Caco-2 (cell line): ENCODE data around the gene B3GLCT. TPM values are rescaled to one million over a fixed set of nuclear protein-coding genes. Genes with fewer than 3 reads are reported as not detected.

Source experiments
- BruUV-seq: library from RNA; stranded (reverse); fragments of 400-500 nt; replicated peaks from 2 replicates; lab custom pipeline; 2021; lab: Mats Ljungman, UMichigan
- CTCF ChIA-PET: fragments of 300-600 bp; sonication (Branson Sonifier 250); formaldehyde crosslinking; loops from one replicate; lab custom pipeline; 2022; ENCODE audit warnings: antibody characterized with exemption; lab: Charles Lee
- POLR2A ChIA-PET: fragments of 300-600 bp; sonication (Branson Sonifier 250); formaldehyde crosslinking; loops from one replicate; lab custom pipeline; 2022; ENCODE audit warnings: antibody characterized with exemption; lab: Charles Lee
- DNase-seq, 2 experiments: peaks; one replicate each; pipeline versions ENCODE4 v3.0.0 to v3.0.0-alpha.2; 2020 to 2022
- H3K27me3 ChIP-seq: replicated peaks from 2 replicates; pipeline ENCODE4 v1.6.0; 2011; ENCODE audit warnings: low read length; ENCODE audit not compliant: control insufficient read depth, insufficient read depth
- H3K36me3 ChIP-seq: 2 replicates; pipeline ENCODE4 v1.5.1; 2011; ENCODE audit warnings: low read length; ENCODE audit not compliant: control insufficient read depth, insufficient read depth
- H3K4me1 ChIP-seq: fragments of 250-450 bp; sonication (Bioruptor Pico); 2 replicates; pipeline ENCODE4 v1.5.1; 2020; ENCODE audit warnings: mild to moderate bottlenecking
- H3K4me3 ChIP-seq: 2 replicates; pipeline ENCODE4 v1.5.1; 2011; ENCODE audit warnings: low read depth, mild to moderate bottlenecking, control low read depth, low read length
- H3K9me3 ChIP-seq: fragments of 250-450 bp; sonication (Bioruptor Pico); 2 replicates; pipeline ENCODE4 v1.5.1; 2020; ENCODE audit warnings: mild to moderate bottlenecking, moderate library complexity
- H3K27ac Mint-ChIP-seq: one replicate; pipeline ENCODE4 v1.8.0; 2022; ENCODE audit warnings: mixed read lengths; ENCODE audit not compliant: unreplicated experiment
- H3K27me3 Mint-ChIP-seq: one replicate; pipeline ENCODE4 v1.8.0; 2022; ENCODE audit warnings: mixed read lengths; ENCODE audit not compliant: insufficient read depth, unreplicated experiment
- H3K36me3 Mint-ChIP-seq: one replicate; pipeline ENCODE4 v1.8.0; 2022; ENCODE audit warnings: mild to moderate bottlenecking, mixed read lengths; ENCODE audit not compliant: insufficient read depth, unreplicated experiment
- H3K4me1 Mint-ChIP-seq: one replicate; pipeline ENCODE4 v1.8.0; 2022; ENCODE audit warnings: low read depth, mixed read lengths; ENCODE audit not compliant: unreplicated experiment
- H3K4me3 Mint-ChIP-seq: one replicate; pipeline ENCODE4 v1.8.0; 2022; ENCODE audit warnings: mild to moderate bottlenecking, moderate library complexity, mixed read lengths; ENCODE audit not compliant: unreplicated experiment
- H3K9me3 Mint-ChIP-seq: one replicate; pipeline ENCODE4 v1.8.0; 2022; ENCODE audit warnings: mixed read lengths; ENCODE audit not compliant: unreplicated experiment
- intact Hi-C: fragments of 100-400 bp; cut with micrococcal nuclease; formaldehyde crosslinking; loops from one replicate; pipeline ENCODE4 v1.10.0; 2022; ENCODE audit not compliant: unreplicated experiment
- total RNA-seq: library from RNA; stranded (reverse); gene quantifications from 2 replicates; pipeline ENCODE4 v1.2.3, GENCODE V29; 2022
- TF ChIP-seq, protein P1 (sequence below), 2 experiments: fragments of 200-600 bp in 1 of 2; IDR thresholded peaks; 1 replicate in 1 of 2; 2 replicates in 1 of 2; pipeline versions ENCODE4 v1.5.1 to v1.8.0; 2011 to 2022; ENCODE audit warnings: antibody characterized with exemption in 1 of 2, control low read depth in 1 of 2, inconsistent platforms in 1 of 2, low read depth in 1 of 2, low read length in 1 of 2, mild to moderate bottlenecking in 1 of 2, moderate library complexity in 1 of 2; ENCODE audit not compliant: insufficient read depth in 1 of 2, severe bottlenecking in 1 of 2, unreplicated experiment in 1 of 2

Gene B3GLCT
- total RNA-seq, 1 experiment from 2014 or later, result 4.5 TPM

DNA sequence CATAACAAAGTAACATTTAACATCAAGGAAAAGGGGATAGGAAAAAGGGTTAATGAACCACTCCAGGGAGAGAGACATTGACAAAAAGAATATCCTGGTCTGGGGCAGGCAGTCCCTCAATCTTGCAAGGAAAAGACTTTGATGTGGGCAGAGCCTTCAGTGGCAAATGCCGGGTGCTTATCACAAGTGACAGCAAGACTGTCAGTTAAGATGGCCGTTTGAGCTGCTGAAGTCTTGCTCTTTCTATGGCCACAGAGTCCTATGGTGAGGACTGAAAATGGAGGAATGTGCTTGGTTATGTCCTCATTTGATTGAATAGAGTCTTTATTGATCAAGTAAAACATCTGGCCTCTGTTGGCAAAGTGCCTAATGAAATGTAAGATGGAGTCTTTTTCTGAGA, 112.1 kb downstream of the B3GLCT start:
- no peaks in the 10 kb centered on the region for H3K4me1 Mint-ChIP-seq
- Histone ChIP-seq H3K27me3 (no peaks in the 10 kb centered on the region), H3K4me1 (no peaks in the 10 kb centered on the region), H3K4me3 (no peak overlapping the region), H3K9me3 (peaks cover 15% of the 10 kb centered on the region), H3K36me3 (no peaks in the 10 kb centered on the region)
- H3K27me3 Mint-ChIP-seq, result no peaks in the 10 kb centered on the region
- TF ChIP-seq, protein P1, sequence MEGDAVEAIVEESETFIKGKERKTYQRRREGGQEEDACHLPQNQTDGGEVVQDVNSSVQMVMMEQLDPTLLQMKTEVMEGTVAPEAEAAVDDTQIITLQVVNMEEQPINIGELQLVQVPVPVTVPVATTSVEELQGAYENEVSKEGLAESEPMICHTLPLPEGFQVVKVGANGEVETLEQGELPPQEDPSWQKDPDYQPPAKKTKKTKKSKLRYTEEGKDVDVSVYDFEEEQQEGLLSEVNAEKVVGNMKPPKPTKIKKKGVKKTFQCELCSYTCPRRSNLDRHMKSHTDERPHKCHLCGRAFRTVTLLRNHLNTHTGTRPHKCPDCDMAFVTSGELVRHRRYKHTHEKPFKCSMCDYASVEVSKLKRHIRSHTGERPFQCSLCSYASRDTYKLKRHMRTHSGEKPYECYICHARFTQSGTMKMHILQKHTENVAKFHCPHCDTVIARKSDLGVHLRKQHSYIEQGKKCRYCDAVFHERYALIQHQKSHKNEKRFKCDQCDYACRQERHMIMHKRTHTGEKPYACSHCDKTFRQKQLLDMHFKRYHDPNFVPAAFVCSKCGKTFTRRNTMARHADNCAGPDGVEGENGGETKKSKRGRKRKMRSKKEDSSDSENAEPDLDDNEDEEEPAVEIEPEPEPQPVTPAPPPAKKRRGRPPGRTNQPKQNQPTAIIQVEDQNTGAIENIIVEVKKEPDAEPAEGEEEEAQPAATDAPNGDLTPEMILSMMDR (IDR thresholded peaks at IDR 0.05; ENCODE audit: insufficient read depth in 1 of 2, low read depth in 1 of 2, low read length in 1 of 2, severe bottlenecking in 1 of 2, unreplicated experiment in 1 of 2), result no peak
- peaks cover 19% of the 10 kb centered on the region for H3K36me3 Mint-ChIP-seq
- intact Hi-C loops, result no loop called here
- POLR2A ChIA-PET, result no interaction called here
- no TSS peak for BruUV-seq
- DNase-seq, result no peak
- peaks cover 52% of the 10 kb centered on the region for H3K9me3 Mint-ChIP-seq
- no peak overlapping the region for H3K27ac Mint-ChIP-seq
- CTCF ChIA-PET, result no interaction called here
- no peak overlapping the region for H3K4me3 Mint-ChIP-seq

DNA sequence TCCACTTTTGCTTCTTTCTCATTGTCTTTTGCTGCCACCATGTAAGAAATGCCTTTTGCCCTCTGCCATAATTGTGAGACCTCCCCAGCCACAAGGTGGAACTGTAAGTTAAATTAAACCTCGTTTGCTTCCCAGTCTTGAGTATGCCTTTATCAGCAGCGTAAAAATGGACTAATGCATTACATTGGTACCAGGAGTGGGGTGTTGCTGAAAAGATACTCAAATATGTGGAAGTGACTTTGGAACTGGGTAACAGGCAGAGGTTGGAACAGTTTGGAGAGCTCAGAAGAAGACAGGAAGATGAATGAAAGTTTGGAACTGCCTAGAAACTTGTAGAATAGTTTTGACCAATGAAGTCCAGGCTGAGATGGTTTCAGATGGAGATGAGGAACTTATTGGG, 115.2 kb downstream of the B3GLCT start:
- no peak overlapping the region for H3K27ac Mint-ChIP-seq
- CTCF ChIA-PET, result no interaction called here

DNA sequence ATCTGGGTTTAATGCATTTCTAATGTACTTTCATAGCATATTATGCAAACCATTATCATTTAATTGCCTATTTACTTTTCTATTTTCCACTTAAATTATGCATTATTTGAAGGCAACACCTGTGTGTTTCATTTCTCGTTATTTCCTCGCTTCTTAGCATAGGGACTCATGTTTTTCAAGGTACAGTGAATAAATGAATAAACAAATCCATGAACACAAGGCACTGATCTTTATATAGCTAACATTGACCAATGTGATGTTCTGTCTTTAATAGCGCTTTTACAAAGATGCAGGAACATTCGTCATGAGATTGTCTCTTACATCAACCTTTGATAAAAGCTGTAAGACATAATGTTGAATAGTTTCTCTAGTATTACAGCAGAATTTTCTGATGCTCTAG, 121.2 kb downstream of the B3GLCT start:
- Histone ChIP-seq H3K9me3 (peaks cover 5% of the 10 kb centered on the region; the same call in 1 of the 2 replicates), H3K4me3 (no peak overlapping the region), H3K27me3 (no peaks in the 10 kb centered on the region), H3K4me1 (no peaks in the 10 kb centered on the region), H3K36me3 (no peaks in the 10 kb centered on the region)
- Mint-ChIP-seq H3K27ac (no peak overlapping the region), H3K4me3 (no peak overlapping the region), H3K36me3 (no peaks in the 10 kb centered on the region), H3K4me1 (no peaks in the 10 kb centered on the region), H3K9me3 (no peaks in the 10 kb centered on the region), H3K27me3 (no peaks in the 10 kb centered on the region)
- no TSS peak for BruUV-seq
- intact Hi-C loops, result no loop called here
- CTCF ChIA-PET, result no interaction called here
- POLR2A ChIA-PET, result no interaction called here
- TF ChIP-seq, protein P1 (IDR thresholded peaks at IDR 0.05; ENCODE audit: insufficient read depth in 1 of 2, low read depth in 1 of 2, low read length in 1 of 2, severe bottlenecking in 1 of 2, unreplicated experiment in 1 of 2), result no peak
- no peak for DNase-seq

More for the DNA sequence above, 115.2 kb downstream of the B3GLCT start:
- Mint-ChIP-seq H3K4me1 (no peaks in the 10 kb centered on the region), H3K9me3 (peaks cover 39% of the 10 kb centered on the region), H3K36me3 (peaks cover 19% of the 10 kb centered on the region), H3K4me3 (no peak overlapping the region), H3K27me3 (no peaks in the 10 kb centered on the region)
- H3K9me3 ChIP-seq, result peaks cover 17% of the 10 kb centered on the region
- H3K27me3 ChIP-seq, result no peaks in the 10 kb centered on the region
- DNase-seq, result no peak
- H3K4me3 ChIP-seq, result no peak overlapping the region
- intact Hi-C loops, result no loop called here
- no peaks in the 10 kb centered on the region for H3K36me3 ChIP-seq
- POLR2A ChIA-PET, result no interaction called here
- TF ChIP-seq, protein P1 (IDR thresholded peaks at IDR 0.05; ENCODE audit: insufficient read depth in 1 of 2, low read depth in 1 of 2, low read length in 1 of 2, severe bottlenecking in 1 of 2, unreplicated experiment in 1 of 2), result no peak
- no TSS peak for BruUV-seq
- no peaks in the 10 kb centered on the region for H3K4me1 ChIP-seq
